A673 (cell line): Measurements from ENCODE around the gene FOXF1. TPM values are rescaled to one million over a fixed set of nuclear protein-coding genes. Genes with fewer than 3 reads are reported as not detected.

Experiments
- BruUV-seq: library from RNA; stranded (reverse); fragments of 400-500 nt; replicated peaks from 2 replicates; lab custom pipeline; 2021; lab: Mats Ljungman, UMichigan
- CTCF ChIA-PET: fragments of 300-600 bp; sonication (Branson Sonifier 250); formaldehyde crosslinking; loops from one replicate; lab custom pipeline; 2022; ENCODE audit warnings: antibody characterized with exemption; lab: Charles Lee
- POLR2A ChIA-PET: fragments of 300-600 bp; sonication (Branson Sonifier 250); formaldehyde crosslinking; loops from one replicate; lab custom pipeline; 2022; ENCODE audit warnings: antibody characterized with exemption; ENCODE audit not compliant: low non-redundant PET; lab: Charles Lee
- DNase-seq: peaks from one replicate; pipeline ENCODE4 v3.0.0-alpha.2; 2015; ENCODE audit warnings: low spot score
- H3K27ac ChIP-seq: fragments of 200-600 bp; sonication (generic); 2 replicates; pipeline ENCODE4 v1.5.1; 2016; ENCODE audit warnings: mixed run types, low read depth, mild to moderate bottlenecking, mixed read lengths, antibody characterized with exemption, low read length; ENCODE audit not compliant: poor library complexity, severe bottlenecking
- H3K27me3 ChIP-seq: fragments of 200-600 bp; sonication (generic); replicated peaks from 2 replicates; pipeline ENCODE4 v1.6.1; 2017; ENCODE audit warnings: mixed run types, low read depth, mild to moderate bottlenecking, mixed read lengths, antibody characterized with exemption, low read length; ENCODE audit not compliant: insufficient read depth, poor library complexity
- H3K36me3 ChIP-seq: fragments of 200-600 bp; sonication (generic); 2 replicates; pipeline ENCODE4 v1.6.1; 2016; ENCODE audit warnings: mixed run types, mild to moderate bottlenecking, mixed read lengths, antibody characterized with exemption, low read length; ENCODE audit not compliant: insufficient read depth, poor library complexity, severe bottlenecking
- H3K4me1 ChIP-seq: fragments of 200-600 bp; sonication (generic); 2 replicates; pipeline ENCODE4 v1.6.1; 2017; ENCODE audit warnings: mixed run types, mild to moderate bottlenecking, mixed read lengths, antibody characterized with exemption, low read length; ENCODE audit not compliant: insufficient read depth, poor library complexity, severe bottlenecking
- H3K4me3 ChIP-seq: fragments of 200-600 bp; sonication (generic); 2 replicates; pipeline ENCODE4 v1.5.1; 2016; ENCODE audit warnings: low read depth, mixed run types, mild to moderate bottlenecking, mixed read lengths, low read length; ENCODE audit not compliant: poor library complexity, severe bottlenecking
- H3K9me3 ChIP-seq: fragments of 200-600 bp; sonication (generic); 2 replicates; pipeline ENCODE4 v1.6.1; 2016; ENCODE audit warnings: mixed run types, low read depth, mild to moderate bottlenecking, mixed read lengths, antibody characterized with exemption, low read length; ENCODE audit not compliant: poor library complexity, severe bottlenecking
- EZH2 ChIP-seq: fragments of 200-600 bp; sonication (generic); IDR thresholded peaks from 2 replicates; pipeline ENCODE4 v1.6.1; 2017; ENCODE audit warnings: borderline replicate concordance, low read depth, mild to moderate bottlenecking, mixed read lengths, antibody characterized with exemption, low read length; ENCODE audit not compliant: poor library complexity, severe bottlenecking
- intact Hi-C: fragments of 100-400 bp; cut with micrococcal nuclease; formaldehyde crosslinking; loops from one replicate; pipeline ENCODE4 v1.10.0; 2022; ENCODE audit not compliant: unreplicated experiment
- total RNA-seq: library from RNA; stranded (reverse); gene quantifications from 2 replicates; pipeline ENCODE4 v1.2.3, GENCODE V29; 2021
- TF ChIP-seq, protein P1 (sequence below): fragments of 300-800, 200-600 bp; sonication (generic); conservative IDR thresholded peaks from 2 replicates; pipeline ENCODE4 v1.5.1; 2017; ENCODE audit warnings: low read depth, mild to moderate bottlenecking, antibody characterized with exemption, low read length, moderate library complexity, mixed read lengths

Gene FOXF1
- total RNA-seq, 1 experiment from 2014 or later = not detected

DNA sequence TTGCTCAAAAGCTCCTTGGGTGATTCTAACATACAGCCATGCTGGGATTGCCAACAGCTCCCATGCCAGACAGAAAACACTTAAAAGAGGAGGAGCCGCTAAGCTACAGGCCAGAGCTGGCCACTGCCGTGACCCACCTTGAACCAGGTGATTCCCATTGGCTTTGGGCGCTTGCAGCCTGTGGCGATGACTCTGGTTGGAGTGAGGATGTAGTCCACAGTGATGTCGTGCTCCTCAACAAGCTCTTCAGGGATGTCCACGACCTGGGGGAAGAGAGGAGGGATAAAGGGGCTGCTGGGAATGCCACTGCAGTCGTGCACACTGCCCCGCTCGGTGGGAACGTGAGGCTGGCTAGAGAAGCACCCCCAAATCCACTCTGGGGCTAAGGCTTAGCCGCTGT is 31.2 kb downstream of the FOXF1 start:
- DNase-seq = no peak
- POLR2A ChIA-PET = no interaction called here
- H3K4me1 ChIP-seq = no peaks in the 10 kb centered on the region
- TF ChIP-seq, protein P1, sequence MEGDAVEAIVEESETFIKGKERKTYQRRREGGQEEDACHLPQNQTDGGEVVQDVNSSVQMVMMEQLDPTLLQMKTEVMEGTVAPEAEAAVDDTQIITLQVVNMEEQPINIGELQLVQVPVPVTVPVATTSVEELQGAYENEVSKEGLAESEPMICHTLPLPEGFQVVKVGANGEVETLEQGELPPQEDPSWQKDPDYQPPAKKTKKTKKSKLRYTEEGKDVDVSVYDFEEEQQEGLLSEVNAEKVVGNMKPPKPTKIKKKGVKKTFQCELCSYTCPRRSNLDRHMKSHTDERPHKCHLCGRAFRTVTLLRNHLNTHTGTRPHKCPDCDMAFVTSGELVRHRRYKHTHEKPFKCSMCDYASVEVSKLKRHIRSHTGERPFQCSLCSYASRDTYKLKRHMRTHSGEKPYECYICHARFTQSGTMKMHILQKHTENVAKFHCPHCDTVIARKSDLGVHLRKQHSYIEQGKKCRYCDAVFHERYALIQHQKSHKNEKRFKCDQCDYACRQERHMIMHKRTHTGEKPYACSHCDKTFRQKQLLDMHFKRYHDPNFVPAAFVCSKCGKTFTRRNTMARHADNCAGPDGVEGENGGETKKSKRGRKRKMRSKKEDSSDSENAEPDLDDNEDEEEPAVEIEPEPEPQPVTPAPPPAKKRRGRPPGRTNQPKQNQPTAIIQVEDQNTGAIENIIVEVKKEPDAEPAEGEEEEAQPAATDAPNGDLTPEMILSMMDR = no peak
- no peak for TF ChIP-seq EZH2
- no peaks in the 10 kb centered on the region for H3K27me3 ChIP-seq
- BruUV-seq = no TSS peak
- H3K36me3 ChIP-seq = peaks cover 18% of the 10 kb centered on the region
- no peak overlapping the region for H3K4me3 ChIP-seq
- no peak overlapping the region for H3K27ac ChIP-seq
- intact Hi-C loops = no loop called here
- no peaks in the 10 kb centered on the region for H3K9me3 ChIP-seq
- CTCF ChIA-PET = no interaction called here

DNA sequence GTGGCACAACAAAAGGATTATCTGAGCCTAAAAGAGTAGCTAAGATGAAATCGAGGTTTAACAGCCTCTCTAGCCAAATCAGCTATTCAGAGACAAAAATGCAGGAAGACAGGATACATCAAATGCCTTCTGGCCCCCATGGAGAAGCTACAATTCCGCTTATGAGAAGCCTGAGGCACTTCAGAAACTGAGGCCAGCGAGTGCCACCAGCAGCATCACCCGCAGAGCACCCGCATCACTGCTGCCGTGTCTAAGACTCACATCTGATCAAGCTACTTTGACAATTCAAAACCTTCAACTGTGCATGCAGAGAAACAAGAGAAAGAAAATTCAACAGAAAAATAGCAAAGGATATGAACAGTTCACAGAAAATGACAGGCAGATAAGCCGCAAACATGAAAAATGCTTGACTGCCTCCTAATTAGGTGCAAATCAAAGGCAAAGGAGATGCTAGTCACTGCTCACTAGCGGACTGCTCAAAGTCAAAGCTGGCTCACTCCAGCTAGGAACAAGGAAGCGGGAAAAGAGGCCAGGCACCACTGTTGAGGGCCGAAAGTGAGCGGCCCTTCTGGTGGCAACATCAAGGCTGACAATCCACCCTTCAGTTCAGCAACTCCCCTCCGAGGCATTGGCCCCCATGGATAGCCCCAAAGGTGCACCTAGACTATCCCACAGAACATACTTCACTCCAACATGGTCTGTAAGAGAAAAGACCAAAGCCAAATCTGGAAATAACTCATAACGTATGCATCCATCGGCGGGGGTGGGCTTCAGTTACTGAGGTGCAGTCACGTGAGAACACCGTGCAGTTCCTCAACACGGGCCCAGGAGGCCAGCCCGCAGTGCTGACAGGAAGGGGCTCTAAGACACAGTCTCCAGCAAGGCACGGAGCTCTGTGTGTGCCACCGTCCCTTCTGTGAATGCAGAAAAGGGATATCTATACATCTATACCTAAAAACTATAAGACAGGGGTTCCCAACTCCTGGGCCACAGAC is 32.7 kb downstream of the FOXF1 start:
- no TSS peak for BruUV-seq
- peaks cover 21% of the 10 kb centered on the region for H3K36me3 ChIP-seq
- CTCF ChIA-PET = no interaction called here

DNA sequence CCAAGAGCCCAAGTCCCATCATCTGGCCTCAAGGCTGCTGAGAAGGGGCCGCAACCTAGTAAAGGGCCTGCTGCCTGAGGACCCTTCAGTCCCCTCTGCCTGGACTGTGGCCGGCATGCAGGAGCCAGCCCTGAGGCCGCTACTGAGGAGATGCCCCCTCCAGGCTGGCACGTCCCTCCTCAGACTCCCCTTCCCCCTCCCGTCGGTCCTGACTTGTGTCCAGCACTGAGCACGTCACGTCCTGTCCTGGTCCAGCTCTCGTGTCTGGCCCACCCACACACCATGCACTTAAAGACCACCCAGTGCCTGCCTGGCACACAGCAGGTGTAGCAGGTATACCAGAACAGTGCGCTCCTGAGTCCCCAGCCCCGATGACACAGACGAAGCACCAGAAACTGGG is 35.2 kb downstream of the FOXF1 start:
- CTCF ChIA-PET = no interaction called here
- intact Hi-C loops = no loop called here
- DNase-seq = no peak
- Histone ChIP-seq H3K4me3 (no peak overlapping the region), H3K36me3 (peaks cover 15% of the 10 kb centered on the region), H3K27ac (no peak overlapping the region), H3K4me1 (no peaks in the 10 kb centered on the region), H3K9me3 (no peaks in the 10 kb centered on the region), H3K27me3 (no peaks in the 10 kb centered on the region)
- POLR2A ChIA-PET = no interaction called here
- no TSS peak for BruUV-seq
- TF ChIP-seq EZH2 = no peak
- TF ChIP-seq, protein P1 = no peak

More for the DNA sequence above, 32.7 kb downstream of the FOXF1 start:
- POLR2A ChIA-PET = interaction anchor here (0.5 kb wide), 1 partner anchor 519 kb away, joined by 3 read pairs; no protein-coding TSS in a partner anchor
- TF ChIP-seq, protein P1 = no peak
- no peak for TF ChIP-seq EZH2
- Histone ChIP-seq H3K9me3 (no peaks in the 10 kb centered on the region), H3K4me3 (no peak overlapping the region), H3K27me3 (no peaks in the 10 kb centered on the region), H3K4me1 (no peaks in the 10 kb centered on the region), H3K27ac (no peak overlapping the region)
- intact Hi-C loops = no loop called here
- DNase-seq = no peak
